HG03354 (cell line): ENCODE results near the gene TPCN2.

ENCODE experiments used
- ATAC-seq: cut with Tn5 transposase; IDR thresholded peaks from one replicate; pipeline ENCODE4 v1.9.1; 2021; ENCODE audit warnings: mild to moderate bottlenecking; ENCODE audit not compliant: unreplicated experiment, poor library complexity, severe bottlenecking

TPCN2 gene

GRCh38 chr11:69035150-69035945, 13.4 kb upstream of the TPCN2 start:
- ATAC-seq: no peak

- no peak for ATAC-seq
Measured at GRCh38 chr11:69035946-69036340, 12.8 kb upstream of the TPCN2 start.

- ATAC-seq: no peak
Measured at GRCh38 chr11:69037074-69037473, 11.7 kb upstream of the TPCN2 start.

- no peak for ATAC-seq
Measured at GRCh38 chr11:69037544-69037943, 11.2 kb upstream of the TPCN2 start.

GRCh38 chr11:69039501-69039900, 9.2 kb upstream of the TPCN2 start:
- no peak for ATAC-seq

GRCh38 chr11:69040051-69040450, 8.7 kb upstream of the TPCN2 start:
- ATAC-seq: no peak

- no peak for ATAC-seq
Measured at GRCh38 chr11:69040581-69041260, 8.0 kb upstream of the TPCN2 start.

- no peak for ATAC-seq
Measured at GRCh38 chr11:69041516-69041915, 7.2 kb upstream of the TPCN2 start.

- ATAC-seq: no peak
Measured at GRCh38 chr11:69044111-69045013, 4.4 kb upstream of the TPCN2 start.

GRCh38 chr11:69048031-69048693, 570 bp upstream of the TPCN2 start:
- ATAC-seq: no peak

- ATAC-seq: no peak
Measured at GRCh38 chr11:69049490-69049867, 747 bp downstream of the TPCN2 start.

GRCh38 chr11:69050592-69051380, 2.1 kb downstream of the TPCN2 start:
- no peak for ATAC-seq

- ATAC-seq: no peak
Measured at GRCh38 chr11:69051381-69052342, 2.9 kb downstream of the TPCN2 start.

GRCh38 chr11:69052343-69053168, 3.8 kb downstream of the TPCN2 start:
- ATAC-seq: no peak

- ATAC-seq: no peak
Measured at GRCh38 chr11:69053169-69053477, 4.4 kb downstream of the TPCN2 start.

- no peak for ATAC-seq
Measured at GRCh38 chr11:69053546-69054396, 5.0 kb downstream of the TPCN2 start.
